Left ventricle myocardium inferior (tissue), 1 donor: ENCODE data around the gene CDH12. TPM values are rescaled to one million over a fixed set of nuclear protein-coding genes. Genes with fewer than 3 reads are reported as not detected.

ENCODE experiments used
- DNase-seq: peaks from one replicate; pipeline ENCODE4 v3.0.0-alpha.2; 2020
- H3K27ac ChIP-seq: fragments of 200-600 bp; replicated peaks from 2 replicates; pipeline ENCODE4 v1.8.0; 2021
- H3K27me3 ChIP-seq: fragments of 200-600 bp; 2 replicates; pipeline ENCODE4 v1.8.0; 2021; ENCODE audit warnings: low read depth
- H3K36me3 ChIP-seq: fragments of 200-600 bp; 2 replicates; pipeline ENCODE4 v1.8.0; 2021
- H3K4me1 ChIP-seq: fragments of 200-600 bp; 2 replicates; pipeline ENCODE4 v1.8.0; 2021
- H3K4me3 ChIP-seq: fragments of 200-600 bp; 2 replicates; pipeline ENCODE4 v1.8.0; 2021; ENCODE audit warnings: mild to moderate bottlenecking, moderate library complexity
- H3K9me3 ChIP-seq: fragments of 200-600 bp; replicated peaks from 2 replicates; pipeline ENCODE4 v1.8.0; 2021
- intact Hi-C: fragments of 100-400 bp; cut with micrococcal nuclease; formaldehyde crosslinking; loops from one replicate; pipeline ENCODE4 v1.11.0; 2022
- total RNA-seq: library from RNA; stranded (reverse); fragmentation: NEBNext Ultra II Directional; extraction: Animal tissue kit (Norgen Biotek cat#: 25700); gene quantifications from one replicate; pipeline ENCODE4 v1.2.1, GENCODE V29; 2021
- TF ChIP-seq, protein P1 (sequence below): fragments of 200-600 bp; IDR thresholded peaks from 2 replicates; pipeline ENCODE4 v1.8.0; 2021; ENCODE audit warnings: antibody characterized with exemption, mild to moderate bottlenecking, borderline replicate concordance
- donor health status: DM: no; HTN: yes; CAD: no; lungs with severe emphysema.

Gene CDH12
- total RNA-seq, 1 donor from 2014 or later, result not detected

DNA sequence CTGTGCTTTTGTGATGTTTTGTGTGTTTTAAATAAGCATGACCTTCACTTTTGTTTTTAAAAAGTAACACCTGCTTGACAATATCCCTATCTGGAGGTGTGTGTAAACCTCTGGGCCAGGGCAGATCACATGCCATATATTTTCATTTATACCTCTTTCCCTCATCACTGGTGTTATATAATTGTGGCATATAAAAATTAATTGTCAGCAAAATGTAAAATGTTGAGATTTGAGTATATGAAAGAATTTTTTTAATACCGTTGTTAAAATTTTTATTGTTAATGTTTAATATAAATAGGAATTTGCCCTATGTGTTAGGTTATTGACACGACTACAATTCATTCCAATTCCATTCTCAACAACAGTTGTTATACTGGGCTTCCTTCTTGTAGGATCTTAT is 6.5 kb downstream of the CDH12 start:
- no peak overlapping the region for H3K27ac ChIP-seq
- intact Hi-C loops, result no loop called here
- TF ChIP-seq, protein P1, sequence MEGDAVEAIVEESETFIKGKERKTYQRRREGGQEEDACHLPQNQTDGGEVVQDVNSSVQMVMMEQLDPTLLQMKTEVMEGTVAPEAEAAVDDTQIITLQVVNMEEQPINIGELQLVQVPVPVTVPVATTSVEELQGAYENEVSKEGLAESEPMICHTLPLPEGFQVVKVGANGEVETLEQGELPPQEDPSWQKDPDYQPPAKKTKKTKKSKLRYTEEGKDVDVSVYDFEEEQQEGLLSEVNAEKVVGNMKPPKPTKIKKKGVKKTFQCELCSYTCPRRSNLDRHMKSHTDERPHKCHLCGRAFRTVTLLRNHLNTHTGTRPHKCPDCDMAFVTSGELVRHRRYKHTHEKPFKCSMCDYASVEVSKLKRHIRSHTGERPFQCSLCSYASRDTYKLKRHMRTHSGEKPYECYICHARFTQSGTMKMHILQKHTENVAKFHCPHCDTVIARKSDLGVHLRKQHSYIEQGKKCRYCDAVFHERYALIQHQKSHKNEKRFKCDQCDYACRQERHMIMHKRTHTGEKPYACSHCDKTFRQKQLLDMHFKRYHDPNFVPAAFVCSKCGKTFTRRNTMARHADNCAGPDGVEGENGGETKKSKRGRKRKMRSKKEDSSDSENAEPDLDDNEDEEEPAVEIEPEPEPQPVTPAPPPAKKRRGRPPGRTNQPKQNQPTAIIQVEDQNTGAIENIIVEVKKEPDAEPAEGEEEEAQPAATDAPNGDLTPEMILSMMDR, result no peak
- no peak overlapping the region for H3K4me3 ChIP-seq
- H3K4me1 ChIP-seq, result no peaks in the 10 kb centered on the region
- DNase-seq, result no peak
- no peaks in the 10 kb centered on the region for H3K9me3 ChIP-seq
- H3K36me3 ChIP-seq, result no peaks in the 10 kb centered on the region
- peaks cover 39% of the 10 kb centered on the region for H3K27me3 ChIP-seq

DNA sequence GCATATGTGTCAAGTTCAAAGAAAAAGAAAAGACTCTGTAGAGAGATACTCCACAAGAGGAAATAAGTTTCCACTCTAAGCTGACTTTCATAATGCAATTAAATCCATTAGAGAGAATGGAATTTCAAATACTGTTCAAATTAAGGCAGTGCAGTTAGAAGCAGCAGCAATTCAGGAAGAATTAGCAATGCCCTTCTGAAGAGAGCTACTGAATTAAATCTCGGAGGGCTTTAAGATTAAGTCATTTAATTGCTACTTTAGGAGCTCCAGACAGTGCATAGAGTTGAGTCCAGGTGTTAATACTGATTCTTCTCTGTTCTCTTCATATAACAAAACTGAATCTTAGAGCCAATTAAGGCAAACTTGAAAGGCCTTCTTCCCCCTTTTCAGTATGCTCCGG is 8.5 kb downstream of the CDH12 start:
- intact Hi-C loops, result no loop called here
- Histone ChIP-seq H3K4me3 (no peak overlapping the region), H3K27me3 (peaks cover 18% of the 10 kb centered on the region), H3K27ac (no peak overlapping the region), H3K9me3 (no peaks in the 10 kb centered on the region), H3K4me1 (no peaks in the 10 kb centered on the region), H3K36me3 (no peaks in the 10 kb centered on the region)
- no peak for DNase-seq
- TF ChIP-seq, protein P1, result no peak

GRCh38 chr5:22844155-22844554 is 9.0 kb downstream of the CDH12 start:
- peaks cover 14% of the 10 kb centered on the region for H3K27me3 ChIP-seq
- intact Hi-C loops, result no loop called here
- DNase-seq, result no peak
- H3K4me3 ChIP-seq, result no peak overlapping the region
- TF ChIP-seq, protein P1, result no peak
- H3K4me1 ChIP-seq, result no peaks in the 10 kb centered on the region
- H3K9me3 ChIP-seq, result no peaks in the 10 kb centered on the region
- H3K36me3 ChIP-seq, result no peaks in the 10 kb centered on the region
- no peak overlapping the region for H3K27ac ChIP-seq

GRCh38 chr5:22842574-22842973 is 10.6 kb downstream of the CDH12 start:
- no peak for DNase-seq
- Histone ChIP-seq H3K4me3 (no peak overlapping the region), H3K36me3 (no peaks in the 10 kb centered on the region), H3K27me3 (no peaks in the 10 kb centered on the region), H3K4me1 (no peaks in the 10 kb centered on the region), H3K27ac (no peak overlapping the region), H3K9me3 (no peaks in the 10 kb centered on the region)
- intact Hi-C loops, result no loop called here
- TF ChIP-seq, protein P1, result no peak

GRCh38 chr5:22837803-22838202 is 15.3 kb downstream of the CDH12 start:
- intact Hi-C loops, result no loop called here

More at GRCh38 chr5:22837803-22838202, 15.3 kb downstream of the CDH12 start:
- Histone ChIP-seq H3K4me1 (no peaks in the 10 kb centered on the region), H3K36me3 (no peaks in the 10 kb centered on the region), H3K4me3 (no peak overlapping the region), H3K27ac (no peak overlapping the region), H3K9me3 (no peaks in the 10 kb centered on the region), H3K27me3 (no peaks in the 10 kb centered on the region)
- TF ChIP-seq, protein P1, result no peak
- DNase-seq, result no peak
